HepG2 (cell line): ENCODE measurements around the gene ZNF687. TPM values are rescaled to one million over a fixed set of nuclear protein-coding genes. Genes with fewer than 3 reads are reported as not detected.

Experiments used
- CBX5 ChIP-seq: sonication (generic); formaldehyde crosslinking; IDR thresholded peaks from 2 replicates; pipeline ENCODE4 v1.4.0; 2020; ENCODE audit warnings: missing genetic modification reagents, borderline replicate concordance
- CREB1 ChIP-seq, 2 experiments: fragments of 450-650 bp in 1 of 2; IDR thresholded peaks; 2 replicates each; pipeline ENCODE4 v1.6.1; 2016 to 2017; ENCODE audit warnings: control low read depth in 1 of 2, mild to moderate bottlenecking in 1 of 2, missing compliant biosample characterization in 1 of 2, missing genetic modification characterization in 1 of 2
- GATAD1 ChIP-seq: IDR thresholded peaks from 2 replicates; pipeline ENCODE4 v1.6.1; 2016; ENCODE audit warnings: missing genetic modification reagents, missing compliant biosample characterization
- IRF2 ChIP-seq: IDR thresholded peaks from 2 replicates; pipeline ENCODE4 v1.6.1; 2018; ENCODE audit warnings: missing genetic modification reagents, missing compliant biosample characterization
- MED8 ChIP-seq: sonication (generic); formaldehyde crosslinking; IDR thresholded peaks from 2 replicates; pipeline ENCODE4 v1.8.1; 2023; ENCODE audit warnings: mild to moderate bottlenecking, missing genetic modification reagents; ENCODE audit not compliant: insufficient replicate concordance
- MIER3 ChIP-seq: IDR thresholded peaks from 2 replicates; pipeline ENCODE4 v1.6.1; 2016; ENCODE audit warnings: missing compliant biosample characterization, borderline replicate concordance
- NR2C2 ChIP-seq: sonication (generic); formaldehyde crosslinking; IDR thresholded peaks from 2 replicates; pipeline ENCODE4 v1.4.0; 2020; ENCODE audit warnings: missing genetic modification reagents, mild to moderate bottlenecking, moderate library complexity, borderline replicate concordance
- POLR2A ChIP-seq, 2 experiments: IDR thresholded peaks; 2 replicates each; pipeline ENCODE4 v1.6.1; 2011; ENCODE audit warnings: low read depth in 2 of 2, low read length in 2 of 2, mild to moderate bottlenecking in 1 of 2, moderate library complexity in 1 of 2; ENCODE audit not compliant: insufficient read depth in 1 of 2
- SSRP1 ChIP-seq: IDR thresholded peaks from 2 replicates; pipeline ENCODE4 v1.6.1; 2016; ENCODE audit warnings: control low read depth
- STAG1 ChIP-seq: sonication (generic); formaldehyde crosslinking; IDR thresholded peaks from 2 replicates; pipeline ENCODE4 v1.4.0; 2020; ENCODE audit warnings: missing genetic modification reagents
- TEAD3 ChIP-seq: optimal IDR thresholded peaks from 2 replicates; pipeline ENCODE3; 2016; ENCODE audit warnings: borderline replicate concordance
- TFE3 ChIP-seq: IDR thresholded peaks from 2 replicates; pipeline ENCODE4 v1.6.1; 2016
- THRA ChIP-seq: sonication (generic); formaldehyde crosslinking; IDR thresholded peaks from 2 replicates; pipeline ENCODE4 v1.4.0; 2020; ENCODE audit warnings: missing genetic modification reagents, borderline replicate concordance
- polyA plus RNA-seq, 8 experiments: library from polyadenylated mRNA; depleted of rRNA in 3 of 8; stranded (reverse) in 7 of 8; unstranded in 1 of 8; fragments of >200 nt; fragmentation: Illumina TruSeq in 4 of 8; extraction: Trizol in 4 of 8; gene quantifications; 2 replicates each; pipeline versions ENCODE4 v1.2.1 to v1.2.3, GENCODE V29; 2011 to 2016; ENCODE audit warnings: low read depth in 4 of 8, missing spikeins in 1 of 8, mixed read lengths in 1 of 8; ENCODE audit not compliant: insufficient read depth in 1 of 8
- total RNA-seq, 5 experiments: library from RNA; depleted of rRNA; stranded (reverse); fragments of >200 nt; fragmentation: Illumina TruSeq; extraction: Trizol; gene quantifications; 2 replicates each; pipeline ENCODE4 v1.2.3, GENCODE V29; 2016; ENCODE audit warnings: low read depth in 1 of 5
- TF ChIP-seq, protein P1 (sequence below): sonication (generic); formaldehyde crosslinking; IDR thresholded peaks from 2 replicates; pipeline ENCODE4 v1.5.0; 2020; ENCODE audit warnings: mild to moderate bottlenecking, missing genetic modification reagents, moderate library complexity
- TF ChIP-seq, protein P2 (sequence below): IDR thresholded peaks from 2 replicates; pipeline ENCODE4 v1.6.1; 2016; ENCODE audit warnings: low read depth

Gene ZNF687
- total and polyA plus RNA-seq, 2 of the 13 experiments (the other 11 are each of a cell fraction or from before 2014, with no cell fraction given), result 14.1 to 16.5 TPM

GRCh38 chr1:151340870-151341754 lies 59.0 kb downstream of the ZNF687 start (continued):
- TF ChIP-seq TFE3 (CRISPR knock-in tag) (0 out of 2 replicates have a peak, but pooled peaks have one; percentile 14), POLR2A (IDR thresholded peaks at IDR 0.05; ENCODE audit: insufficient read depth in 1 of 2, low read depth in 2 of 2, low read length in 2 of 2) (0 out of 4 replicates have a peak, but pooled peaks of 1 of the 2 experiments have one; percentile 26), STAG1 (peak; percentile 83), CBX5 (no peak), CREB1 (IDR thresholded peaks at IDR 0.05) (no peak), CREB1 (CRISPR knock-in tag; IDR thresholded peaks at IDR 0.05) (peak; percentile 68), SSRP1 (CRISPR knock-in tag) (0 out of 2 replicates have a peak, but pooled peaks have one; percentile 45), THRA (CRISPR knock-in tag) (peak; percentile 44; the same call in 1 of the 2 replicates), NR2C2 (0 out of 2 replicates have a peak, but pooled peaks have one; percentile 17), IRF2 (CRISPR knock-in tag) (0 out of 2 replicates have a peak, but pooled peaks have one; percentile 45), MIER3 (CRISPR knock-in tag) (no peak), TEAD3 (peak; percentile 52), MED8 (no peak), GATAD1 (CRISPR knock-in tag) (0 out of 2 replicates have a peak, but pooled peaks have one; percentile 27)
- TF ChIP-seq, protein P1, sequence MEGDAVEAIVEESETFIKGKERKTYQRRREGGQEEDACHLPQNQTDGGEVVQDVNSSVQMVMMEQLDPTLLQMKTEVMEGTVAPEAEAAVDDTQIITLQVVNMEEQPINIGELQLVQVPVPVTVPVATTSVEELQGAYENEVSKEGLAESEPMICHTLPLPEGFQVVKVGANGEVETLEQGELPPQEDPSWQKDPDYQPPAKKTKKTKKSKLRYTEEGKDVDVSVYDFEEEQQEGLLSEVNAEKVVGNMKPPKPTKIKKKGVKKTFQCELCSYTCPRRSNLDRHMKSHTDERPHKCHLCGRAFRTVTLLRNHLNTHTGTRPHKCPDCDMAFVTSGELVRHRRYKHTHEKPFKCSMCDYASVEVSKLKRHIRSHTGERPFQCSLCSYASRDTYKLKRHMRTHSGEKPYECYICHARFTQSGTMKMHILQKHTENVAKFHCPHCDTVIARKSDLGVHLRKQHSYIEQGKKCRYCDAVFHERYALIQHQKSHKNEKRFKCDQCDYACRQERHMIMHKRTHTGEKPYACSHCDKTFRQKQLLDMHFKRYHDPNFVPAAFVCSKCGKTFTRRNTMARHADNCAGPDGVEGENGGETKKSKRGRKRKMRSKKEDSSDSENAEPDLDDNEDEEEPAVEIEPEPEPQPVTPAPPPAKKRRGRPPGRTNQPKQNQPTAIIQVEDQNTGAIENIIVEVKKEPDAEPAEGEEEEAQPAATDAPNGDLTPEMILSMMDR, result peak; percentile 87
- TF ChIP-seq, protein P2, sequence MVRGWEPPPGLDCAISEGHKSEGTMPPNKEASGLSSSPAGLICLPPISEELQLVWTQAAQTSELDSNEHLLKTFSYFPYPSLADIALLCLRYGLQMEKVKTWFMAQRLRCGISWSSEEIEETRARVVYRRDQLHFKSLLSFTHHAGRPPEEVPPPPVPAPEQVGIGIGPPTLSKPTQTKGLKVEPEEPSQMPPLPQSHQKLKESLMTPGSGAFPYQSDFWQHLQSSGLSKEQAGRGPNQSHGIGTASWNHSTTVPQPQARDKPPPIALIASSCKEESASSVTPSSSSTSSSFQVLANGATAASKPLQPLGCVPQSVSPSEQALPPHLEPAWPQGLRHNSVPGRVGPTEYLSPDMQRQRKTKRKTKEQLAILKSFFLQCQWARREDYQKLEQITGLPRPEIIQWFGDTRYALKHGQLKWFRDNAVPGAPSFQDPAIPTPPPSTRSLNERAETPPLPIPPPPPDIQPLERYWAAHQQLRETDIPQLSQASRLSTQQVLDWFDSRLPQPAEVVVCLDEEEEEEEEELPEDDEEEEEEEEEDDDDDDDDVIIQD, result 0 out of 2 replicates have a peak, but pooled peaks have one; percentile 40
